Fibroblast of skin of left biceps (primary cell): ENCODE results near the gene CHL1.

Experiments used
- DNase-seq, 2 experiments: peaks; one replicate each; pipeline ENCODE4 v3.0.0-alpha.2; 2013; ENCODE audit warnings: low read depth in 2 of 2

Gene CHL1

GRCh38 chr3:278300-279064, 81.9 kb downstream of the CHL1 start:
- DNase-seq: no peak

DNA sequence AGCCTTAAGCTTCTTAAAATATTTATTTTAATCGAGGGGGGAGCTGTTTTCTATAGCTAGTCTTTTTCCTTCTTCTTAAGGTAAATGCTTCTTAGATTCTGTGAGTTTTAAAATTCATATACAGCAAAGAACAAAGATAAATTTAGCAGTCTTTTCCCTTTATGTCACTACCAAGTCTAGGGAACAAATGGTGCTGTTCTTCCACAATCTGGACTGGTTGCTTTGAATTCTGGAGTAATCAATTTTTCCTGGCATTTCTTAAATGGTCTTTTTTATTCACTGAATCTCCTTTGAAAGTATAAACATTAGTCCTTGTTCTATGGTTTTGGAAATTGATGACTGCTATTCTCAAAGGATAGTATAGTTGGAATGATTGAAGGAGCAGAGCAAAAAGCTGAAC, 82.8 kb downstream of the CHL1 start:
- DNase-seq: no peak

DNA sequence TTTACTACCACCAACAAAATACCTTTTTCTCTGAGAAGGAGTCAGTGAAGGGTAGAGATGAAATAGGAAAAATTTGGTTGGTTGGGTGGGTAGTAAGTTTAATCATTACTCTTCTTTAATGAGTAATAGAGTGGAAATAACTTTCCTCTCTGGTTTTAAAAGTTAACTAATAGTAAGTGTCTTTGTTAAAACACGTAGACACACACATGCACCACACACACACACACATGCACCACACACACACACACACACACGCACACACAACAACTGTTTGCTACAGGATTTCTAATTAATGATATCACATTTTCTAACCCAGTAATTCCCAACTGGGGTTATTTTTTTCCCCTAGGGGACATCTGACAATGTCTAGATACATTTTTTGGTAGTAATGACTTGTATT, 84.1 kb downstream of the CHL1 start:
- no peak for DNase-seq

GRCh38 chr3:284322-284721, 87.8 kb downstream of the CHL1 start:
- DNase-seq: no peak

DNA sequence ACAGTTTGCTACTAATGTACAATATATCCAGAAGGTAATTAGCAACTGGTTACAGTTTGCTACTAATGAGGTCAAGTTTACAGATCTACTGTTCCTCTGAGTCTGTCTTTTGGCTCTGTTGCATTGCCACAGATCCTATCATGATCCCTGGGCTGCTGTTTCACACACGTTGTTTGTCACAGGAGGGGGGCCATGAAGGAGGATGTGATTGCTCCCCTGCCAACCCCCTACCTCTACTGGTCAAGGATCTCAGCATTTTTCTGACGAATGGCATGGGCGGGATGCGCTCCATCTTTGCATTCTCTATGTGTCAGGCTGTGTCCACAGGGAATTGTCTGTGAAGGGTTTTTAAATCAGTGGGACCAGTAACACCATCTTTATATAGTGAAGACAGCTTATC, 91.9 kb downstream of the CHL1 start:
- DNase-seq: no peak

DNA sequence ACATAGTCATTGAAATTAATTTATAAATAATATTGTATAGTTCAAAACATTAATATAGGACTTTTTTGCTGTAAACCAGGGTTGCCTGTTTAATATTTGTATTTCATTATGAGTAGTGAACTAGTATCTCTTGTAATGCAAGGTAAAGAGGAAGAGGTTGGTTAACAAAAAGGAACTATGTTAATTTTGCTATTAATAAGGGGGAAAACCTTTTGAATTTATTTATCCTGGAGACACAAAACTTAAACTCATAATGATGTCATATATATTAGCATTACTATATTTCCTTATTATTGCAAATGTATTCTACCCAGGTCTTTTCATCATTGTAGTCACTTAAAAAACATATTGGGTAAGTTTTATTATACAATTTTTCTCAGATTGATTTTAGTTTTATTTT, 94.5 kb downstream of the CHL1 start:
- no peak for DNase-seq

DNA sequence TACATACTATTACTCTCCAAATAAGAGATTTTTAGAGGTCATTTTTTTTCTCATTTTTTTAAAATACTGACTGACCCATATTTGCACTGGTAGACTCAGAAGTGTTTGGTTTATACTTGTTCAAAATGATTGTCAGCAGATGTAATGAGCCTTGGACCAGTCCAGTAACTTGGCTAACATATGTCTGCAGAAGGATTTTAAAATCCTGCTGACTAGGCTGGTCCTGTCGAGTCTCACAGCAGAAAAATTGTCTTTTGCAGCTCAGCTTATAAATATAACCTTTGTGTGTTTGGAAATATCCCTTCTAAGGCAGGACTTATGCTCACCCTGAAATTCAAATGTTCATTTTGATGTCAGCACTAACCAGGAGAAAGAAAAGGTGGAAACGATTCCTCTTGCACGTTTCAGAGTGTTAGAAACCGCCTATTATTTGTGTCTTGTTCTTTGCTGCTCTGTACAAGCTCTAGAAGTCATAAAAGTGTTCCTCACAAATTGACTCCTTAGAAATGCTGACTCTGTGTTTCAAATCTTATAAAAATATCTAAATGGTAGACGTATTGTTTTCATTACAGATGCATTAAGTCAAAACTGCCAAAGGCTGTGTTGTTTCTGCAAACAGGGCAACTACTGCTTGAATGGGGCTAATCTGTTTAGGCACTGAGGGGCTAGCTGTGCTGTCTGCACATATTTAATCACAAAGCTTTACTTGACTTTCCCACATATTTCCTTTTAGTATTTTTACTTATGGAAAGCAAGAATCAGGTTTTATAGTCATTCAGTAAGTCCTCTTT, 95.3 kb downstream of the CHL1 start:
- no peak for DNase-seq

DNA sequence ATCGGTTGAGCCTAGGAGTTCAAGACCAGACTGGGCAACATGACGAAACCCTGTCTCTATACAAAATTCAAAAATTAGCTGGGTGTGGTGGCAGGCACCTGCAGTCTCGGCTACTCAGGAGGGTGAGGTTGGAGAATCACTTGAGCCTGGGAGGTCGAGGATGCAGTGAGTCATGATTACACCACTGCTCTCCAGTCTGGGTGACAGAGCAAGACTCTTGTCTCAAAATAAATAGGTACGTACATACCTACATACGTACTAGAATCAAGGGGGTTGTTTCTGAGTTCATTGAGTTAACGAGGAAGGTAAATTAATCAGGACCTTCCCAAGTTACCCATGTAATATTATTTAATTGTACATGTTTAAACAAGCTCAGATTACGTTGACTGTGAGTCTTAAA, 97.5 kb downstream of the CHL1 start:
- DNase-seq: no peak

DNA sequence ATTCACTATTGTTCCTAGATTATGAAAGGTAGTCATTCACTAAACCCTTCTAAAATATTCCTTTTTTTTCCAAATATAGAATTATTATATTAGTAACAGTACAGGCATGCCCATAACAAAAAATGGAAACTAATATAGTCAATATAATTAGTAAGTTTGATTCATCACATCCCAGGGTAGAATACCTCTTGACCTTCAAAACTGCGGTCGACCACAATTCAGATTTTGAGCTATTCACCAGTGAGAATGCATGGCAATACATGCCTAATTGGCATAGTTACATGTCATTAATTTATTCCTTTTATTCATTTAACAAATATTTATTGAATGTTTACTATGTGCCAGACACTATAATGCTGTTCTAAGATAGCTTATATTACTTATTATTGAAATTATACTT, 98.0 kb downstream of the CHL1 start:
- DNase-seq: no peak

DNA sequence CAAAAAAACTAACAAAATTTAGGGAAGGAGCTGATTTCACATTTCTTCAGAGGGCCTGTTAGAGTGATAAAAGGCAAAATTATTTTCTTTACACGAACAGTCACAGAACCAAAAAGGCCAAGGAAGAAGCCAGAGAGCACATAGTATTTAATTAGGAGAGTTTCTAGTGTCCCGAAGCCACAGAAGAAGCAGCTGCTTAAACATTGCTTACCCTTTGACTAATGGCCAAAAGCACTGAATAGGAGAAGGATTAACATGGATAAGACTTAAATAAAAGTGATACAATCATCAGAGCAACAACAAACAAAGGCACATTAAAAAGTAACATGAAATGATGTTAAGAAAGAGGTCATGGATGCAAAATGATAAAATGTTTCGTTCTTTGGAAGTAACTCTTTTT, 98.6 kb downstream of the CHL1 start:
- DNase-seq: no peak

DNA sequence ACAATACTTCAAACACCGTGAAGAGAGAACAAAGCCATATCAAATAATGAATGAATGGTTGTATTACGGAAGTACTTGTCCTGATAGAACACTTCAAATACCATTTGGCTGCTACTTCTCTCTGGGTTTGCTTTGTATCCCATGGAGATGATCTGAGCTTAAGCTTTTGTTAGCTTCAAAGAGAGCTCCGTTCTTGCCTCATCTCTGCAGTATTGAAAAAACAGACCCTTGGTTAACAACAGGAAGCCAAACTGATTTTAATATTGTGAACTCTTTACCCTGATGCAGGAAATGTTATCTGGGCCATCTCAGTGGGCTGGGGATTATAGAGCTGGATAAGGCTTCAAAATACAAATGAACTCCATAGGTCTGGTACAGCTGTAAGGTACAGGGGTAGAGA, 101.0 kb downstream of the CHL1 start:
- DNase-seq: no peak

- no peak for DNase-seq
Measured at GRCh38 chr3:299590-300301, 103.2 kb downstream of the CHL1 start.

GRCh38 chr3:307182-307581, 110.6 kb downstream of the CHL1 start:
- no peak for DNase-seq

- no peak for DNase-seq
Measured at GRCh38 chr3:308597-309321, 112.2 kb downstream of the CHL1 start.

DNA sequence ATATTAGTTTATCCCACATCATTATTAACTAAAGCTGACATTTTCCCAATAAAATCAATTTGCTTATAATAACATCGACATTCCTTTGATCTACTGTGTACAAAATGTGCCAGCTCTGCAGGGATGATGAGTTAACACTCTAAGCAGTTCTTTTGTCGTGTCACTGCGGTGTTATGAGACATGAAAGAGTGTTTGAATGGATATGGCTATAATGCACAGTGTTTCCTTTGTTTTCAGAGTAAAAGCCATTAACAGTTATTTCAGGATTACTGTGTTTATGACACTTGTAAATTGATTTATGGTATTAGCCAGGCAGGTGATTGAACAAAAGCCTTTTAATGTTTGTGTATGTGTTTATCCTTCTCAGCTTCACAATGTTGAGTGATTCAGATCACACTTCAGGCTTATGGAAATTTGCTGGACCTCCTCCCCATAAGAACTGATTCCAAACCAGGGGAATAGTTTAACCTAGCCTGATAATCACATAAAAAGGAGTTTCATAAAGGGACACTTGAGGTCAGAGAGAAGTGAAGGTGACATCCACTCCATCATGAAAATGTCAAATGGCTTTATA, 115.7 kb downstream of the CHL1 start:
- no peak for DNase-seq

GRCh38 chr3:312911-313310, 116.3 kb downstream of the CHL1 start:
- DNase-seq: no peak

GRCh38 chr3:317012-317411, 120.4 kb downstream of the CHL1 start:
- DNase-seq: no peak

GRCh38 chr3:318903-319302, 122.3 kb downstream of the CHL1 start:
- no peak for DNase-seq

GRCh38 chr3:324423-324822, 127.9 kb downstream of the CHL1 start:
- no peak for DNase-seq

DNA sequence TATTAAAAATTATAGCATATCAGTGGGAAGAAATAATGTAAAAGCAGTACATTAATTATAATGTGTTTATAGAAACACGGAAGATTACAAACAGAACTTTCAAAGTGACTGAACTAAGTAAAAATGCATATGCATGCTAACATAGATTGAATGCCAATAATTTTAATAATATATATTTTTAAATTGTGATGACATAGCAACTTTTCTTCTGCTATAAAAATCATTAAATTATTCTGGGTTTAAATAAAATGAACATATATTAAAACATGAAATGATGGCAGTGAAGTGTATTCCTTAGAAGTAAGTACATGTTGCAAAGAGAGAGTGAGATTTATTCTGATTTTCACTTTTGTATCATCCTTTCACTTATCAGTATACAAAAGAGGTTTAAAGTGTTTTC, 128.9 kb downstream of the CHL1 start:
- DNase-seq: no peak

- DNase-seq: no peak
Measured at GRCh38 chr3:330494-331115, 134.0 kb downstream of the CHL1 start.
